ENCODE results near the gene CCDC197.

- TF ChIP-seq, protein P1, sequence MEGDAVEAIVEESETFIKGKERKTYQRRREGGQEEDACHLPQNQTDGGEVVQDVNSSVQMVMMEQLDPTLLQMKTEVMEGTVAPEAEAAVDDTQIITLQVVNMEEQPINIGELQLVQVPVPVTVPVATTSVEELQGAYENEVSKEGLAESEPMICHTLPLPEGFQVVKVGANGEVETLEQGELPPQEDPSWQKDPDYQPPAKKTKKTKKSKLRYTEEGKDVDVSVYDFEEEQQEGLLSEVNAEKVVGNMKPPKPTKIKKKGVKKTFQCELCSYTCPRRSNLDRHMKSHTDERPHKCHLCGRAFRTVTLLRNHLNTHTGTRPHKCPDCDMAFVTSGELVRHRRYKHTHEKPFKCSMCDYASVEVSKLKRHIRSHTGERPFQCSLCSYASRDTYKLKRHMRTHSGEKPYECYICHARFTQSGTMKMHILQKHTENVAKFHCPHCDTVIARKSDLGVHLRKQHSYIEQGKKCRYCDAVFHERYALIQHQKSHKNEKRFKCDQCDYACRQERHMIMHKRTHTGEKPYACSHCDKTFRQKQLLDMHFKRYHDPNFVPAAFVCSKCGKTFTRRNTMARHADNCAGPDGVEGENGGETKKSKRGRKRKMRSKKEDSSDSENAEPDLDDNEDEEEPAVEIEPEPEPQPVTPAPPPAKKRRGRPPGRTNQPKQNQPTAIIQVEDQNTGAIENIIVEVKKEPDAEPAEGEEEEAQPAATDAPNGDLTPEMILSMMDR (IDR thresholded peaks at IDR 0.05): no peak
- TF ChIP-seq EP300 (IDR thresholded peaks at IDR 0.05): no peak
- TF ChIP-seq POLR2AphosphoS5 (IDR thresholded peaks at IDR 0.05): no peak
- TF ChIP-seq POLR2A (IDR thresholded peaks at IDR 0.05): no peak
Measured at GRCh38 chr14:93967637-93968250, 29.4 kb upstream of the CCDC197 start.

Data from stomach (tissue), 4 donors.